HT1080 (cell line): Measurements from ENCODE around the gene CDH4. TPM values are rescaled to one million over a fixed set of nuclear protein-coding genes. Genes with fewer than 3 reads are reported as not detected.

Experiments used
- DNase-seq: peaks from one replicate; pipeline ENCODE4 v3.0.0-alpha.2; 2015; ENCODE audit warnings: low read depth
- total RNA-seq: library from RNA; depleted of rRNA; stranded (reverse); fragments of >200 nt; shearing (Covaris generic); gene quantifications from 2 replicates; pipeline ENCODE4 v1.2.3, GENCODE V29; 2014

CDH4 gene
- total RNA-seq, 1 experiment from 2014 or later = 10.8 TPM

DNA sequence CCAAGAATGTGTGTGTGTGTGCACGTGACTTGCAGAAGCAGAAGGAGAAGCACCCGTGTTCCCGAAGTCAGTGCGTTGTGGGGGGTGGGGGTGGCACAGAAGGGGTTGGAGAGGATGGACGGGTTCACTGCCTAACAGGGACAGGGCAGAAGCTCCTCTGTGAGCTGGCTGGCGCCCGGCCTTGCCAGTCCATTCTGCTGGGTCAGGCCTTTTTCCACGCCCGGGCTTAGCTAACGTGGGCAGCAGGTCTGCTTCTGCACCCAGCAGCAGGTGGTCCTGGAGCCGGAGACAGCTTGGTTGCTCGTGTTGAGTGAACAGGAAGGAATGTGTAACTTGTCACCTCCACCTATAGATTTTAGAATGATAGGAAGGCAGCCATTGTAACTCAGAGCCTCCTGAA, 374.4 kb downstream of the CDH4 start:
- DNase-seq = no peak

DNA sequence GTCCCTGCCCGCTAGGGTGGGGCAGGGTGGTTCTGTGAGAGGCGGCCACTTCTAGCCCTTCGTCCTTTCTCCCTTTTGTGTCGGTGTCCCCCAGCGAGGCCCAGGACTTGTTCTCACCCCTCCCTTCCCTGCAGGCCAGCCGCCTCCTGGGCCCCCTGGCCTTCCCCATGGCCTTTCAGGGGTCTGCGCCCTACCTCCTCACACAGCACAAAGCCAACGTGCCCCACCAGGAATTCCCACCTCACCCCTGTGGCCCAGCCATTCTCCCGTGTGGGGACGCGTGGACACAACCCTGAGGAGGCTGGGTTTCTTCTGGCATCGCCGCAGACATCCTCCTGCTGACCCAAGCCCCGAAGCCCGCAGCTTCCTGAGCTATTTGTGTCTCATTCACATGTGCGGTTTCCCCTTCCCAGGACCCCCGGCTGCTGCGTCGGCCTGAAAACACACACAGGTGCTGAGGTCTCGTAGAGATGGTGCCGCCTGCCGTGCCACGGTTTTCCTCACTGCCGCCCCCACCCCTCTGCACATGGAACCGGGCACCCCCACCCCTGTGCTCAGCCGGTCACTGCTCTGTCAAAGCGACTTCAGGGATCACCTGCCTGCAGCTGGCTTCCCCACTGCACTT, 375.8 kb downstream of the CDH4 start:
- DNase-seq = no peak

DNA sequence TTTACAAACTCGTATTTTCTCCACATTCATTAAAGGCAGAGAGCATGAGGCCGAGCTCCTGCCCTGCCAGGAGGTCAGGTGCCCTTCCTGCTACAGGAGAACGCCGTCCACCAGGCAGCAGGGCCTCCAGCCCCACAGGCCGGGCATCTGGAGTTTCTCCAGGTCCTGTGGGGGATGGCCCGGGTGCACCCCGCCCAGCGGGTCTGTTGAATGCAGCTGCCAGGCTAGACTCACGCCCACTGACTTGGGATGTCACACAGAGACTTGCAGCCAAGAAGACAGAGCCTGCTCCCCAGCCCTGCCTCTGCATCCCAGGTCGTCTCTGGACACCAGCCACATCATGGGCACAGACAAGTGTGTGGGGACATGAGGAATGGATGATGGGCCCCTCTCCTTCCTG, 376.4 kb downstream of the CDH4 start:
- DNase-seq = no peak

DNA sequence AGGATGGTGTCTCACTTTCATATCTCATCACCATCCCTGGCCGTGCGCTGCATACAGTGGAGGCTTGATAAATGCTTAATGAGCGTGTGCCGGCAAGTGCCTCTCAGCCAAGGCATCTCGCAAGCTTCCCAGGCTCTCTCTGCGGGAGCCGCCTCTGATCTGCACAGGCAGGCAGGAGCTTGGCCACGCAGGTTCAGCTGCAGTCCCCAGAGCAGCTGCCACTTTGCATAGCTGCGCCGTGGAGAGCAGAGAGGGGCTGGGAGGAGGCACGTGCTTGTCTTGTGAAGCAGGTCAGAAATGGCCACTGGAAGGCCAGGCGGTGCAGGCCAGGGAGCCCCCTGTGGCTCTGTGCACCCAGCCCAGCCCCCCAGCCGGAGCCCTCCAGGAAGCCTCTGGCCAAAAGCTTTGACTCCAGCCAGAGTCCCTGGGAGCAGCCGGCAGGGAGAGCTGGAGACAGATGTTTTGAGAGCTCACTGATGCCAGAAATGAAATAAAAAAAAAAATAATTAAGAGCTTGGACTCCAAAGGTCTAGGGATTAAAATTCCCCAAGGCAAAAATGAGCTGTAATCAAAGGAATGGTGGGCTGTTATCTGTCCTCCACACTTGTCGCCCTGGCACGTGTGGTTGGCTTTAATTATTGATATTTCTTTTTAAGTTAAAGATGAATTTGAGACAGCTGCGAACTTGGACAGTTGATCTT, 377.0 kb downstream of the CDH4 start:
- no peak for DNase-seq

DNA sequence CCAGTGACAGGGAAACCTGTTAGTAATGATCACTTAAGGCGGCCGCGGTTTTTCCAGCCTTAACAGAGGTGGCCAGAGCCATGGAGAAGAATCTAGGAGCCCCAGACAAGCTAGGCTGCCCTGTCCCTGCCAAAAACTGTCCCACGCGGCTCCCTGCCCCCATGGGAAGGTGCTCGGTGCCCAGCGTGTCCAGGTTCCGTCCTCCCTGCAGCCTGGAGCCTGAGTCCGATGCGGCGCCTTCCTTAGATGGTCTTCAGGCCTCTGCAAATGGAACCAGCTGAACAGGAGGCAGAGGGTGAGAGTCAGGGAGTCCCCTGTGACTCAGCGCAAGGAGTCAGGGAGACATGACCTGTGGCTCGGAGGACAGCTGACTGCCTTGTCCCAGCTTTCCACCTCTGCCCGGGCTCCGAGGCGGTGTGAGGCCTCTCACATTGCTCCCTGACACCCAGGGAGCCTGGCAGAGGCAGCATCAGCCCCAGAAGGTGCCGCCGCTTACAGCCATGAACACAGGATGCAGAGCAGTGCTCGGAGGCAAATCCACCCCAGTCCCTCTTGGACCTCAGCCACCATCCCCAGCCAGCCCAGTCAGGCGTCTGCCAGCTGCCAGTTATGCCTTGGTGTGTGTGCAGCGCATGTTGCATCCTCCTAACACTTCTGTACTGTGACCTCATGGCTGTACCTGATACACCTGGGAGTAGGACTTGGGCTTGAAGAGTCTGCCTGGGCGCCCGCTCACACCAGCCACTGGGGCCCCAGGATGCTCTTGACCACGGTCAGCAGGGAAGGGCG, 377.7 kb downstream of the CDH4 start:
- peak; percentile 11 for DNase-seq

DNA sequence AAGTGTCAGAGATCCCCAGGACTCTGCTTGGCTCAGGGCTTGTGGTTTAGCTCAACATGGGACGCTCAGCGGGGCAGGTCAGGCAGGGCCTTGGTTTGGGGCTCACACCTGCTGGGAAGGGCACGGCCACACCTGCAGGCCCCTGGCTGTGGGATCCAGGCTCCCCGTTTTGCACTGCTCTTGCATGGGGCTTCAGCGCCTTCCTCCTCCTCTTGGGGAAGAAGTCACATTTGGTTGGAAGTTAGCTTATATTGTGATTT, 378.3 kb downstream of the CDH4 start:
- DNase-seq = no peak

DNA sequence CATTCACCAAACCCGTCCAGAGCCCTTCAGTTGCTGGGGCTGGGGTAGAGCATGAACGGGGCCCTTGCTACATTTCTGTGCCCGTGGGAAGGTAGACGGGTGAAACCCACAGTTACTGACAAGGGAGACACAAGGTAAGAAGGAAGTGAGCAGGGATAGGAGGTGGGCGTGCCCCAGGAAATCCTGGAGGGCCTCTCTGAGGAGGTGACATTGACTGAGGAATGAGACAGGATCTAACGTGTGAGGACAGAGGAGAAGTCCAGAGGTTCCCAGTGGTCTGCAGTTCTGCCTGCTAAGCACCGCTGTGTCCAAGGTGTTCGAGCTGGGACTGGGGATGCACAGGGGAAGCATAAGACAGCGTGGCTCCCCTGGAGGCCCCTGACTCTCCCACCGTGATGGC, 378.8 kb downstream of the CDH4 start:
- DNase-seq = no peak

DNA sequence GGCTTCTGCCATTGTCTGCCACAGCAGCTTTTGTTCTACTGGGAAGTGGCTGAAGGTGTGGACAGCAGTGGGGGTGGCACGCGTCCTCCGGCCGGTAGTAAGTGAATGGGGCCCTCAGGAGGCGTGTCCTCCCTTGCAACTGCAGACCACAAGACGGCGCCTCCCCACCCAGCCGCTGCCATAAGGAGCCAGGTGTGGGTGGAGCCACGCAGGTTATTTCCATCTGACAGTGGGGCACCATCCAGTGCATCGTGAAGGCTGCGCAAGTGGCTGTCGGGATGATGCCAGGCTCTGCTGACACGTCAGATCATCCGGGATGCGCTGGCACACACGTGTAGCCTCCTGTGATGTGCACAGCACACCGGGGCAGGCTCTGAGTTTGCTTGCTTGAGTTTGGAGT, 379.7 kb downstream of the CDH4 start:
- no peak for DNase-seq

DNA sequence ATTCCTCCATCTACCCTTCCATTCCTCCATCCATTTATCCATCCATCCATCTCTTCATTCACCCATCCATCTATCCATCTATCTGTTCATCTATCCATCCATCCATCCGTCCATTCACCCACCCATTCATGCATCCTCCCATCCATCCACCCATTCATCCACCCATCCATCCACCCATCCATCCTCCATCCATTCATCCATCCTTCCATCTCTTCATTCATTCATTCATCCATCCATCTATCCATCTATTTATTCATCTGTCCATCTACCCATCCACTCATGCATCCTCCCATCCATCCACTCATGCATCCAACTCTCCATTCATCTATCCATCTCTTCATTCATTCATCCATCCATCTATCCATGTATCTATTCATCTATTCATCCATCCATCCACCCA, 380.9 kb downstream of the CDH4 start:
- no peak for DNase-seq

DNA sequence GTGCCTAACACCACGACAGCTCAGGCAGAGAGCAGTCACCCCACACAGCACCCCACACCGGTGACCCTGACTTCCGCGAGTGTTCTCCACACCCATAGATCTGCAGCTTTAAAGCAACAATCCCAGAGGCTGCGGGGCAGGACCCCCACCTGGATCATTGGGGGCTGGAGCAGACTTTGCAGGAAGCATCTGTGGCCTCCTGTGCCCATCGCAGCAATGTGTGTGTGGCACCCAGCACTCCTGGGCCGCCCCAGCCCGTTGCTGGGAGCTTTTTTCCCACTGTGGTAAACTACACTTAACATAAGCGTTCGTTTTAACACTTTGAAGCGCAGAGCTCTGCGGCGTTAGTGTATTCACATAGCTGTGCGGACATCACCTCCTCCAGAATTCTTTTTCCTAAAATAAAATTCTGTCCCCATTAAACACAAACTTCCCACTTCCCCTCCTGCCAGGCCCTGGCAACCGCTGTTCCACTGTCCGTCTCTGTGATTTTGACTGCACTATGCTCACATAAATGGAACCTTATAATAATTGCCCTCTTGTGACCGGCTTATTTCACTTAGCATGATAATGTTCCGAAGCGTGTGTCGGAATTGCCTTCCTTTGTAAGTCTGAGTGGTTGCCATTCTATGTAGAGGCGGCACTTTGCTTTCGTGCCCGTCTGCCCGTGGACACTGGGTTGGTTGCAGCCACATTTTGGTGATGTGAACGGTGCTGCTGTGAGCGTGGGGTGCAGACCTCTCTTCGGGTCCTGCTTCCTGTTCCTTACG, 382.5 kb downstream of the CDH4 start:
- no peak for DNase-seq

DNA sequence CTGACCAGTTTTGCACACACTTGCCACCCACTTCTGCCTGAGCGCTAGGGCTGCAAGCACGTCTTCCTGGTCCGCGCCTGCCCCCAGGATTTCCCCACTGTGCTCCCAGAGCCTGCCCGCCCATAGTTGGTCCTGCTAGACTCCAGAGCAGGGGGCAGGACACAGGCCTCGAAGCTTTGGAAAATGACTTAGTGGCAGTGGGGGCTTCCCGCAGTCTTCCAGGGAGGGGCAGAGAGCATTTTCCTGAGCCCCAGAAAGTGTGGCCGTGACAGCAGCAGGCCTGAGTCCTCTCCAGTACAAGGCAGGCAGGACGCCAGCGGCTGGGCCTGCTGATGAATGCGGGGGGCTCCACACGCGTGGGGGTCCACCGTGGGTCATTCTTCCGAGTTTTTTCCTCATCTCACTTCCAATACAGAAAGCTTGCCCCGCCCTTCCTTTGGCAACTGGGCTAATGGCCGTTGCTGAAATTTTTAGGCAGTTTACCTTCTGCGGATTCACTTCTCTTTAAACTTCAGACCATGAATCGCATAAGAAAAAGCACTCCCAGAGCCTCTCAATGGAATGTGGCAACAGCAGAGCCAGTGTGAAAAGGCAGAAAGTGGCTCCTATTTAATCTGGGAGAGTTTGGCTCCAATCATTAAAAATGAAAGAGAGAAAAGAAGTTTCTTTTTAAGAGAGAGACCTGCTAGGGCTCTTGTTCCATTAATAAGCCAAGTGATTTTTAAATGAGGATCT, 383.8 kb downstream of the CDH4 start:
- DNase-seq = no peak

DNA sequence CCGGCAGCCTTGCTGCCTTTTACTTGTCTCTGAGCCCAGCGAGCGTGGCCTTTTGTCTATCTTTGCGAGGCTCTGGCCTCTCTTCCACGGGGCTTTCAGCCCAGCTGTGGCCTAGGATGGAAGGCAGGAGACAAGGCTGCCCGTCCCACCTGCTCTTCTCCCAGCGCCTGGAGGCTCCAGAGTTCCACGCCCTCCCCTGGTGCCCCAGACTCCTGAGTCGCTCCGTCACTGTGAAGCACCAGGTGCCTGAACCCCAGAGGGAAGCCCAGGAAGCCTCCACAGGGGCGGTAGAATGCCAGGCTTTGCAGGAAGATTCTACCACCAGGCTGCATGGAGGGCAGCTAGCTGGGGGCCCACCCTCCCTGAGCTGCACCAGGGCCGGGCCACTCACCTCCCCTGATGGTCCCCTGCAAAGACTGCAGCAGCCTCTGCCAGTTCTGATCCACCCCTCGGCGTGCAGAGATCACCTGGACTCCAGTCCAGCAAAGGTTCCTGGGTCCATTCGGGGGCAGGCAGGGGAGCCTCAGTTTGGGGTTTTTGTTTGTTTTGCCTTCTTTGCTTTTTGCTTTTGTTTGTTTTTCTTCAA, 384.6 kb downstream of the CDH4 start:
- no peak for DNase-seq

DNA sequence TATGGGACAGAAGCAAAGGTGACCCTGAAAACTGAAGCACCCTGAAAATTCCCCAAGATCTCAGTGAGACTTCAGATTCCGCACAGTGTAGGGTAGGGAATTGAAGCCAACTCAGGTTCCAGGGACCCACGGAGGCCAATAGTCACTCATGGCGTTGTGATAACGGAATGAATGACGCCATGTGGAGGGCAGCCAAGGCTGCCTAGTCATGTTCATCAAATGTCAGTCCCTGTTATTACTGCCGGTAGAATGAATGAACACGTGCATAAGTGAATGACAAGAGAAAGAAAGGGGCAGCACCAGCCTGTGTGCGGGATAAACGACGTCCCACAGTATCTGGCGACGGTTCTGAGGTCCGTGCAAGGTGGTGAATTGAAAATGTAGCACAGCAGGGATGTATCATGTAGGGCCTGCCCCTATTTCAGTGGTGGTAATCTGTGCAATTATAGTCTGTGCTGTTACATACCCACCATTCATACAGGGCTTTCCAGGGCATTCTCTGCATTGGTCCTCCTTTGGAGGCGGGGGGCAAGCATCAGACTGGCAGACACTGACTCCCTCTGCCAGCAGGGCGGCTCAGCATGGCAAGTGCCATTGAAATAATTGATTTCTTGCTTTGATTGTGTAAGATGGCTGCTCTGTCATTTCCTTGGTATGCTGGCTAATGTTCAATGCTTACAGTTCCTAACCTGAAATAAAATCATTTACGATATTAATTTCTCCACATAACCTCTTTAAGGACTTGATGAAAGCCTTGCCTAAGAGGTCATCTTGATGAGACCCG, 386.9 kb downstream of the CDH4 start:
- DNase-seq = peak; percentile 30

DNA sequence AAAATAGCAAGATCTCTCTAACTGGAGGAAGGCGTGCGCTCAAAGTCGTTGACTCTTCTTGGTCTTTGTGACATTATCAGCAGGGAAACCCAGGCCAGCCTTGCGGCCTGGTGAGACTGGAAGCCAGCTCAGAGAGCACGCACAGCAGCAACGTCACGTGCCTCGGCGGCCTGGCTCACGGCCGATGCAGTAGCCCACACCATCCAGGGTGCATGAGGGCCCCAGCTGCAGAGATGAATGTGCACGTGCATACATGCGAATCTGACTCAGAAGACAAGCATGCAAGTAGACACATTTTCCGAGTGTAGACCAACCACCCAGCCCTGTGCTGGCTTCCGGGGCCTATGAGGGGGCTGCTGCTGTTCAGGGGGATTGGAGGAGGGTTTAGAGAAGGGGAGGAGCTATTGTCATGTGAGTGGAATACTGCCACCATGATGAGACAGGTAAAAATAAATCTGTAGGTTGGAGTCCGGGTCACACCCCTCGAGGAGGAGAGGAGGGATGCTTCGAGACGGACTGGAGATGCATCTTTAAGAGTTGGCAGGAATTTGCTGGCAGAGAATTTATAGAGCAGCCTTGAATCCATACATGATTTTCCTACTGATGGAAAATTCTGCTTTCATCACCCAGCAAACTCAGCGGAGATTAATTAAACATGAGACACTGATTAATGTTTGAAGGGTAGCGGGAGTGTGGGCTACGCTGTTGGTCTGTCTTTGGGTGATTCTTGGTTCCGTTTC, 388.2 kb downstream of the CDH4 start:
- DNase-seq = peak; percentile 94

DNA sequence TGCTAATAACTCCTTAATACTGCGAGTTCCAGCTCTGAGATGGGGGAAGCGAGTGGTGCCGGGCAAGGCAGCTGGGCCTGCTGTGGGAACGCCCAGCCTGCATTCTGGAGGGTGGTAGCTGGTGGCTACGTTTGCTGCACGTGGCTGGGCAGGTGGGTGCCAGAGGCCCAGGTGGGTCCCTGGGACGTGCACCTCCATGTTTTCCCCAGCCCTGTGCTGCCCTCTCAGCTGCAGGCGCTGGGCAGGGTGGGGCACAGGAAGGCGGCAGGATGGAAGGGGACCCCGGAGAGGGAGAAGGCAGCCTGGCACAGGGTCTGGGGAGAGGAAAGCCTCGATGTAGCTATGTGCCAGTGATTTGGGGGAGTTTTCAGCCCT, 388.8 kb downstream of the CDH4 start:
- DNase-seq = no peak

DNA sequence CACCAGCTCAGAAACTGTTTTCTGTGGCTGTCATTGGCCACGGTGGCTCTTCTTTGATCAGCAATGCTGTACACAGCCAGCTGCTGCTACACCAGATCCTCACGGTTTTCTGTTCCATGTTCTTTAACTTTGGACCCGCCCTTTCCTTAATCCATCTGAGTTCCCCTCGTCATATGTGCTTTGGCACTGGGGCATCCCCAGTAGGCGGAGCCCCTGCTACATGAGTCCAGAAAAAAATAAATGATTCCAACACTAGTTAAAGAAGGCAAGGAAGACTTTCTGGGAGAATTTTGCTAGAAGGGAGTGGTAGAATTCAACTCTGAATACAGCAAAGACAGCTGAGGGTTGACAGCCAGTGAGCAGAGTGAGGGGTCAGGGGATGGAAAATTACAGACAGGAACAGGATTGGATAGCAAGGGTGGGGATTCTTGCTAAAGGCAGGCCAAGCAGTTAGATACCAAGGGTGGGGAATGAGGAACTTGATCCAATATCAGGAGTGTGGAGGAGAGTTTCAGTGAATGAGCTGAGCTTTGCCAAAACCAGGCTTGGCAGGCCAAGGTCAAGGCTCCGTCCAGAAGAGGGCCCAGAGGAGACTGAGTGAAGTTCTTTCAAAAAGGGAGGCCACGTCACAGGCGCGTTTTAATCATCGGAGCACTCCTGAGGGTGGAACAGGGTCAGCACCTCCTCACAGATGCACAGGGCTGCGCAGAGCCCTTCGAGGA, 391.8 kb downstream of the CDH4 start:
- no peak for DNase-seq

DNA sequence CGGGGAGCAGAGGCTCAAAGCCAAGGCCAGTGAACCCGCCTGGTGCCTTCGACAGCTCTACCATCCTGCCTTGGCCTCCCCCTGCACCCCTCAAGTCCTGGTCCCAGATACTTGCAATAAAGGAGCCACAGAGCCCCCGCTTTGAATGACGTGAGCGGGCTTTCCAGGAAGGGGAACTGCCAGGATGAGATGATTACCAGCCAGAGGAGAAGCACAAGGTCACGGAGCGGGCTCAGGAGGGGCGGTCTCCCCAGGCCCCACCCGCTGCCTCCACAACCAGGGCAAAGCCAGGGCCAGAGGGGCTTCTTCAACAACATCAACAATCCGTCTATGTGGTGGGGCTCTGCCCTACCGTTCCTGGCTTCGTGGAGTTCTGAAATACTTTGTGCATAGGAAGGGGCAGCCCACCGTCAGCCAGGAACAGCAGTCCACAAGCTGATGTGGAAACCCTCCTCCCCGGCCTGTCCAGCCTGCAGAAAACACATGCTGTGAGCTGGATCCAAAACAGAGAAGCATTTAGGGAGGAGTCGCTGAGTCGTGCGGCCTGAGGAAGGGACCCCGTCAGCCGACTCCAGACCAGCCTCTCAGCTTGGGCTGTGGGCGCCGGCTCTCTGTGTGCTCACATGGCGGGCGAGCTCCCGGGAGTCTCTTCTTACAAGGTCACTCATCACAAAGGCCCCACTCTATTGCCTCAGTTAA, 392.5 kb downstream of the CDH4 start:
- DNase-seq = no peak

DNA sequence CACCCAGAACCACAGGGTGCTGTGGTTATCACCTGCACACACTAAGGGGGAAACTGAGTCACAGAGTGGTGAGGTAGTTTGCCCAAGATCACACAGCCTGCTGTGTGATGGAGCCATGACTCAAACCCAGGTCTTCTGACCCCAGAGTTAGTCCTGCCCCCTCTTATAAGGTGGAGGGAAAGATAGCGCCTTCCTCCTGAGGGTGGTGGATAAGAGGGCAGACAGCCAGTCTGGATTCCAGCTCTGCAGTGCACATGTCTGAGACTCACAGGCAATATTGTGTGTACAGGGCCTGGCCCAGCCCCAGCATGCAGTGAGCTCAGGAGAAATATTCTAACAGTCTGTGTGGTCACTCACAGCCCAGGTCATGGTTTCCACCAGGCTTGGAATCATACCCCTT, 393.7 kb downstream of the CDH4 start:
- DNase-seq = no peak
